Prostate gland (tissue), 2 donors: ENCODE measurements around the gene DNAJC16.

Source experiments
- POLR2A ChIP-seq: fragments of 450-650 bp; IDR thresholded peaks from one replicate; pipeline ENCODE4 v1.6.1; 2016; ENCODE audit warnings: antibody characterized with exemption, mild to moderate bottlenecking
- TF ChIP-seq, protein P1 (sequence below), 4 experiments: fragments of 200-600 bp in 2 of 4; fragments of 450-650 bp in 2 of 4; sonication (generic) in 2 of 4; IDR thresholded peaks; 1 replicate in 3 of 4; 2 replicates in 1 of 4; pipeline ENCODE4 v1.5.1; 2016 to 2019; ENCODE audit warnings: antibody characterized with exemption in 4 of 4, mild to moderate bottlenecking in 2 of 4, moderate library complexity in 2 of 4

- TF ChIP-seq POLR2A, result no peak
- TF ChIP-seq, protein P1, sequence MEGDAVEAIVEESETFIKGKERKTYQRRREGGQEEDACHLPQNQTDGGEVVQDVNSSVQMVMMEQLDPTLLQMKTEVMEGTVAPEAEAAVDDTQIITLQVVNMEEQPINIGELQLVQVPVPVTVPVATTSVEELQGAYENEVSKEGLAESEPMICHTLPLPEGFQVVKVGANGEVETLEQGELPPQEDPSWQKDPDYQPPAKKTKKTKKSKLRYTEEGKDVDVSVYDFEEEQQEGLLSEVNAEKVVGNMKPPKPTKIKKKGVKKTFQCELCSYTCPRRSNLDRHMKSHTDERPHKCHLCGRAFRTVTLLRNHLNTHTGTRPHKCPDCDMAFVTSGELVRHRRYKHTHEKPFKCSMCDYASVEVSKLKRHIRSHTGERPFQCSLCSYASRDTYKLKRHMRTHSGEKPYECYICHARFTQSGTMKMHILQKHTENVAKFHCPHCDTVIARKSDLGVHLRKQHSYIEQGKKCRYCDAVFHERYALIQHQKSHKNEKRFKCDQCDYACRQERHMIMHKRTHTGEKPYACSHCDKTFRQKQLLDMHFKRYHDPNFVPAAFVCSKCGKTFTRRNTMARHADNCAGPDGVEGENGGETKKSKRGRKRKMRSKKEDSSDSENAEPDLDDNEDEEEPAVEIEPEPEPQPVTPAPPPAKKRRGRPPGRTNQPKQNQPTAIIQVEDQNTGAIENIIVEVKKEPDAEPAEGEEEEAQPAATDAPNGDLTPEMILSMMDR (IDR thresholded peaks at IDR 0.05), result no peak
Observed at GRCh38 chr1:15524283-15525049, 2.2 kb upstream of the DNAJC16 start.
